Measurements from ENCODE around the gene ENO2. TPM values are rescaled to one million over a fixed set of nuclear protein-coding genes. Genes with fewer than 3 reads are reported as not detected.

The ENO2 gene
- total and polyA plus RNA-seq, 2 experiments from 2014 or later = 43.5 to 53.5 TPM

- TF ChIP-seq ZNF462 (CRISPR knock-in tag; IDR thresholded peaks at IDR 0.05) = no peak
- TF ChIP-seq ZNF114 (CRISPR knock-in tag; IDR thresholded peaks at IDR 0.05) = no peak
- no peak for TF ChIP-seq NANOG (IDR thresholded peaks at IDR 0.05; ENCODE audit: borderline replicate concordance)
- TF ChIP-seq STAT1 (IDR thresholded peaks at IDR 0.05; ENCODE audit: unreplicated experiment) = no peak
- no peak for TF ChIP-seq ETS1 (IDR thresholded peaks at IDR 0.05)
- no peak for TF ChIP-seq EZH2phosphoT487 (IDR thresholded peaks at IDR 0.05; ENCODE audit: unreplicated experiment)
Observed at GRCh38 chr12:6923851-6924250, 9.5 kb downstream of the ENO2 start (continued).

- Mint-ChIP-seq H3K27ac (peak overlapping the region; percentile 97), H3K27me3 (ENCODE audit: insufficient read depth, low read depth, poor library complexity) (peaks cover 37% of the 10 kb centered on the region), H3K9me3 (no peaks in the 10 kb centered on the region; the same call in 1 of the 3 replicates), H3K36me3 (ENCODE audit: low read depth) (peaks cover 35% of the 10 kb centered on the region), H3K4me3 (peak overlapping the region; percentile 81), H3K4me1 (peaks cover 55% of the 10 kb centered on the region)
- Histone ChIP-seq H3K4me3 (peak overlapping the region; percentile 84), H4K20me1 (replicated peaks; ENCODE audit: insufficient read depth) (peaks cover 7% of the 10 kb centered on the region), H3K9me2 (ENCODE audit: insufficient read depth) (no peaks in the 10 kb centered on the region), H3K36me3 (ENCODE audit: insufficient read depth) (no peaks in the 10 kb centered on the region; the same call in 1 of the 2 replicates), H3K27ac (ENCODE audit: low read depth) (peak overlapping the region; percentile 100), H3K27me3 (ENCODE audit: insufficient read depth) (no peaks in the 10 kb centered on the region), H3K4me2 (peak overlapping the region; percentile 86), H2AFZ (no peak overlapping the region; the same call in 1 of the 2 replicates), H3K4me1 (ENCODE audit: insufficient read depth) (peaks cover 43% of the 10 kb centered on the region), H3K79me2 (replicated peaks; ENCODE audit: insufficient read depth) (peaks cover 25% of the 10 kb centered on the region), H3F3A (replicated peaks; ENCODE audit: low read depth) (peaks cover 24% of the 10 kb centered on the region)
- DNase-seq (ENCODE audit: low spot score) (no peak), ATAC-seq (no peak)
- no peak for TF ChIP-seq JUNB (IDR thresholded peaks at IDR 0.05; ENCODE audit: unreplicated experiment)
- no peak for TF ChIP-seq ZNF114 (CRISPR knock-in tag; IDR thresholded peaks at IDR 0.05)
- no peak for TF ChIP-seq CTCF (conservative IDR thresholded peaks at IDR 0.05; ENCODE audit: low read depth in 2 of 2)
- no peak for TF ChIP-seq ZNF331 (CRISPR knock-in tag; IDR thresholded peaks at IDR 0.05; ENCODE audit: low read depth)
- TF ChIP-seq REST (IDR thresholded peaks at IDR 0.05; ENCODE audit: unreplicated experiment) = no peak
- no peak for TF ChIP-seq CREB1 (CRISPR knock-in tag; IDR thresholded peaks at IDR 0.05; ENCODE audit: low read depth)
- no peak for TF ChIP-seq STAT1 (IDR thresholded peaks at IDR 0.05; ENCODE audit: unreplicated experiment)
- TF ChIP-seq POLR2AphosphoS5 (IDR thresholded peaks at IDR 0.05; ENCODE audit: low read depth) = no peak
- TF ChIP-seq EZH2 (IDR thresholded peaks at IDR 0.05; ENCODE audit: low read depth, unreplicated experiment) = no peak
Observed at GRCh38 chr12:6925239-6925539, 10.8 kb downstream of the ENO2 start.

All from GM23338 (cell line).